CD4-positive, alpha-beta T cell treated with Interleukin-21 for 1 hour (primary cell): ENCODE data around the gene ATP5ME.
"Not testable (repeated sequence)": the region's sequence is repeated elsewhere in the genome, so short reads cannot be mapped to it uniquely, and the experiment has no call there.

Source experiments
- DNase-seq: peaks from one replicate; pipeline ENCODE4 v3.0.0-alpha.2; 2020

The ATP5ME gene

DNA sequence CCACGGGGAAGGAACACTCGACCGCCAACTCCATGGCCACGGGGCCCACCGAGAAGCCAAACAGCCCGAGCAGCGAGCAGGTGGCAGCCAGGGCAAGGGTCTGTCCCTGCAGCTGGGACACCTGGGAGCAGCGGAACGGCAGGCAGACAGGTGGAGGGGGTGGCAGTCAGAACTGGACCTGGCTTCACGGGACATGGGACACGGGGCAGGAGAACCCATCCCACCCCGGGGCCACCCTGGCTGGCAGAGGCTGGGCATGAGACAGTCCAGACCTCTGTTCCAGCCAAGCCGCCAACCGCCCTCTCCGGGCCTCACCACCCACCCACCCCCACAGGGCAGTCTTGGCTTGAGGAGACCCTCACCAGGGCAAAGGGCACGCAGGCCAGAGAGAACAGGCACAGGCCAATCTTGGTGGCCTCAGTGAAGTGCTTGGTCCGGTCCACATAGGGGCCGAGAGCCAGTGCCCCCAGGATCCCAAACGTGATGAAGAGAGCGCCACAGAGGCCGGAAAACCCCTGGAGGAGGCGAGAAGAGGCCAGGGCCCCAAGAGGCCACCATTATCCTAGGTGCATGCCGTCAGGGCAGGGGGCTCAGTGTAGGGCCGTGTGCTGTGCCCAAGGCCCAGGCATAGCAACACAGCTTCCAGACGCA, 9.3 kb upstream of the ATP5ME start:
- DNase-seq, result no peak

DNA sequence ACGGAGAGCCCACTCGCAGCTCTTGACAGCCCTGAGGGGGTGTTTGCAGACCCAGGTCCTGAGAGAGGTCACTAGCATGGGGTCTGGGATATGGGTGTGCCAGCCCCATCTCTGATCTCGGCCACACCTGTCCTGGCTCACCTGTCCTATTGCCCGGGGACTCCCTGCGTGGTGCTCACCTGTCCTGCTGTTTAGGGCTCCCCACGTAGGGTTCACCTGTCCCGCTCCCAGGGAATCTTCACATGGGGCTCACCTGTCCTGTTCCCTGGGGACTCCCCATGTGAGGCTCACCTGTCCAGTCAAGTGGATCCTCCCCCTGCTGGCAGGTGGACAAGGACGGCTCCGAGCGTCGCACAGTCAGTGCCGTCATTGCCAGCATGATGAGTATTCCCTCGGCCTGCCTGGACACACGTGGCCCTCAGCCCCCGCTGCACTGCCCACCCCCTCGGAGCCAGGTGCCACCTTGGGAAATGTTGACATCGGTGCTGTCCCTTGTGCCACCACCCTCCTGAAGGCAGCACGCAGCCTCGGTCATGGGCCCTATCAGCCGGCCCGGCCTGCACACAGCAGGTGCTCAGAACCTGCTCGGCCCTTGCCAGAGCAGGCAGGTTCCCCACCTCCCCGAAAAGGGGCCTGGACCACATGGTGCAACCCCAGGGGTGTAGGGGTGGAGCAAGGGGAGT, 8.6 kb upstream of the ATP5ME start:
- DNase-seq, result no peak

DNA sequence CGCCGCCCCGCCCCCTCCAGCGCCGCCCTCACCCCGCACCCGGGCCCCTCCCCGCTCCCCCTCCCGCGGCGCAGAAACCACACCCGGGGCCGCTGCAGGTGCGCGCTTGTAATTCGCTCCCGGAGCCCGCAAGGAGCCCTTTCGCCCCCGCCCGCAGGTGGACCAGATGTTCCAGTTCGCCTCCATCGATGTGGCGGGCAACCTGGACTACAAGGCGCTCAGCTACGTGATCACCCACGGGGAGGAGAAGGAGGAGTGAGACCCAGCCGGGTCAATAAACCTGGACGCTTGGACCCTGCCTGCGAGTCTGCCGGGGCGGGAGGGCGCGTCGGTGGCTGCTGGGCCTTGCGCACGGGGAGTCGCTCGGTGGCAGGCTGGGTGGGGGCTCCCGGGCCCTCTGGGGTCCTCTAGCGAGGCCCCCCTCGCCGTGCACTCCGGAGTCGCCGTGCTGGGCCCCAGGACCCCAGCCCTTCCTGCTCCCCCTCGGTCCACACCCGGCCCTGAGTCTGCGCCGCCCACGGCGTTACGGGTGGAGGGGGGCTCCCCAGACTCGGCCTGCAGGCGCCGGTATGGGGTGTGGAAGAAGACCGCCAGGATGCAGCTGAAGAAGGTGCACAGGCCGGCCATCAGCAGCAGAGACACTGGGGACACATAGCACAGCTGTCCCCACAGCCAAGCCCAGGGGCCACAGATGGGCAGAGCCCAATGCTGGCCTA, 7.8 kb upstream of the ATP5ME start:
- peak; percentile 69 for DNase-seq

DNA sequence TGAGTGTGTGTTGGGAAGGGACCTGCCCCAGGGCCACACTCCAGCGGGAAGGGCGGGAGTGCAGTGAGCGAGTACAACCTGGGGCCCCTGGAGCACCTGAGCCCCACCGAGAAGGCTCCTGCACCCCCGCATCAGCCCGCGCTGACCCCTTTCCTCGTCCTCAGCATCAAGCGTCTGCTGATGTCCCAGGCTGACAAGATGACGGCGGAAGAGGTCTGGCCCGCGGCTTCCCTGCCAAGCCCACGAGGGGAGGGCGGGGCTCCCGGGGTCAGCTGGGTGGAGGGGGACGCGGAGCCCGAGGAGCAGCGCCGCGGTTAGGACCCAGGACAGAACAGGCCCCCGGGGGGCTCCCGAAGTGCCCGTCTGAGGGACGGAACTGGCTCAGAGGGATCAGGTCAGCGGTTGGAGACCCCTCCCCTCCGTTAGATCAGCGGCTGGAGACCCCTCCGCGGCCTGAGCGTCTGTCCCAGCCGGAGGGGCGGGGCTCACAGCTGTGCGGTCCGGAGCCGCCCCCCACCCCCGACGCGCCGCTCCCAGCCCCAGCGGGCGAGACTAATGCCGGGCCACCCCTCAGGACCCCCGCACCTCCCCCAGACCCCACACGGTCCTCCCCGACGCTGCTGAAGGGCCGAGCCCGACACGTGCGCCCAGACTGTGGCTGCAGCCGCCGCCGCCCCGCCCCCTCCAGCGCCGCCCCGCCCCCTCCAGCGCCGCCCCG, 7.0 kb upstream of the ATP5ME start:
- peak; percentile 71 for DNase-seq

DNA sequence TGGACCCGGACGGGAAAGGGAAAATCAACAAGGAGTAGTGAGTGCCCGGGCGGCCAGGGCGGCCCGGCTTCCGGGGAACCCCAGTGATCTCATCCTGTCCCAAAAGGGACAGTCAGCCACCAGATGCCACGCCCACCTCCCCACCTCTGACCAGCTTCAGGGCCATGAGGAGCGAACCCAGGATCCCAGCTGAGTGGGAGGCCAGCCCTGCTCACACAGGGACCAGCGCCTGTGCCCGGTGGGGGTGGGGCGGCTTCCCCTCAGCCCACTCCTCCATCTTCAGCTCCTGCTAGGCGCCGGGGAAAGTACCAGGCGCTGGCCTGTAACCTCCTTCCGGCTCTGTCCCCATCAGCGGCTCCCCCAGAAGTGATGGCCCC, 6.5 kb upstream of the ATP5ME start:
- peak; percentile 48 for DNase-seq

DNA sequence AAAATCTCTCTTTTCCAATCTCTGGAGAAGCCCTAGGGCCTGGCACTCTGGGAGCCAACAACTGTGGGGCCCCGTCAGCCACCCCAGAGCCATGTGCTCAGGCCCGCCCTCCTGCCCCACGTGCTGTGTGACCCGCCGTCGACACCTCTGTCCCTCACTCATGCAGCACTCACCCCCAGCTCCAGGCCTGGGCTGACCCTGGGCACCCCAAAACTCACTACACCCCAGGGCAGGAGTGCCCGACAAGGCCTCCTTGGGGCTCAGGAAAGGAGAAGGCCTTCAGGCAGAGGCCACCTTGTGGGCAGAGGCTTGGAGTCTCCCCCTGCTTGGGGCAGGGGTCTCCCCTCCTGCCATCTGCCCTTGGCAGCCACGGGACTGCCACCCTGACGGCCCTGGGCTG, 6.0 kb upstream of the ATP5ME start:
- DNase-seq, result no peak

DNA sequence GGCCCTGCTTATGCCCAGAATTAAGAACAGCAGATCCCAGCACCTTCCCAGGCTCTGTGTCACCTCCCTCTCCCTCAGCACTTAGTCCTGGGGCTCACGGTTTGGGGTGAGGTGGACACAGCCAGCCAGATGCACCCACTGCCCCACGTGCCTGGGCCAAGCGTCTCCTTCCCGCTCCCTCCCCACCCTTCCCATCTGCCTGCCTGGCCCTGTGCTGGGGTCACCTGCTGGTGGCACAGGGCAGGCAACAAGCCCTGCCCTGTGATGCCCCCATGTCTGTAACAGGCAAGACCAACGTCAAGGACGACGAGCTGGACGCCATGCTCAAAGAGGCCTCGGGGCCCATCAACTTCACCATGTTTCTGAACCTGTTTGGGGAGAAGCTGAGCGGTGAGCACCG, 5.6 kb upstream of the ATP5ME start:
- no peak for DNase-seq

DNA sequence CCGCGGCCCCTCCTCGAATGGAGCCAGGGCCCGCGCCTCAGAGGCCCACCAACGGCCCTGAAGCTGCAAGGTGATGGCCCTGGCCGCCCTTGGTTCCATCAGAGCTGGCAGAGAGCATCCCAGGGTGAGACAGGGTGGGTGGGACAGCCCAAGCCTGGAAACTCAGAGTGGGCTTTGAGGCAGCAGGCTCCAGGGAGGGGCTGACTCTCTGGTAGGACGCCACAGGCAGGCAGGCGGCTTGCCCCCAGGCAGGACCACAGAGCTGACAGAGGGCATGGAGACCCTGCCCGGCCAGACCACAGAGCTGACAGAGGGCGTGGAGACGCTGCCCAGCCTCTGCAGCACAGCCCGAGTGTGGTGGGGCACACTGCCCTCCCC, 5.0 kb upstream of the ATP5ME start:
- no peak for DNase-seq

DNA sequence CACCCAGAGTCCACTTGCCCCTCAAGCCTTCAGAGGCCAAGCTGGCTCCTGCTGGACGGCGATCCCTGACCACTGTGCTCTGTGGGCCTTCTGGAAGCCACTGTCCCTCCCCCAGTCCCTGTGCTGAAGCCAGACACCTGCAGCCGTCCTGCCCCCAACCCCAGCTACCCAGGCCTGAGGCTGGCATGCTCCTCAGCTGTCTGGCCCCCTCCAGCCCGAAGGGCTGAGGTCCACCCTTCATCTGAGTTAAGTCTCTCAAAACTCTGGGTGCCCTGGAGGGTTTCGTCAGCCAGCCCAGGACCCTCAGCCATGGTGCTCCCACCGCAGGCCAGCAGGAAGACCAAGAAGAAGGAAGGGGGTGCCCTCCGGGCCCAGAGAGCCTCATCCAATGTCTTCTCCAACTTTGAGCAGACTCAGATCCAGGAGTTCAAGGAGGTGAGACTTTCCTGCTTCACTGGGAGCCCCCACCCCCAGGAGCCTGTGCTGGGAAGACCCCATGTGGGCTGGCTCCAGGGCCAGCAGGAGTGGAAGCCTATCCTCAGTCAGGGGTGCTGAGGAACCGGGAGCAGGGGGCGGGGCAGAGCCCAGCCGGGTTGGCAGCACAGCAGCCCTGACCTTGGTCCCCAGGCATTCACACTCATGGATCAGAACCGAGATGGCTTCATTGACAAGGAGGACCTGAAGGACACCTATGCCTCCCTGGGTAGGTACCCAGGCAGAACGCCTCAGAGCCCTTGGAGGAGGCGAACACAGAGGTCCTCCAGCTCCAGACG, 4.4 kb upstream of the ATP5ME start:
- DNase-seq, result no peak

DNA sequence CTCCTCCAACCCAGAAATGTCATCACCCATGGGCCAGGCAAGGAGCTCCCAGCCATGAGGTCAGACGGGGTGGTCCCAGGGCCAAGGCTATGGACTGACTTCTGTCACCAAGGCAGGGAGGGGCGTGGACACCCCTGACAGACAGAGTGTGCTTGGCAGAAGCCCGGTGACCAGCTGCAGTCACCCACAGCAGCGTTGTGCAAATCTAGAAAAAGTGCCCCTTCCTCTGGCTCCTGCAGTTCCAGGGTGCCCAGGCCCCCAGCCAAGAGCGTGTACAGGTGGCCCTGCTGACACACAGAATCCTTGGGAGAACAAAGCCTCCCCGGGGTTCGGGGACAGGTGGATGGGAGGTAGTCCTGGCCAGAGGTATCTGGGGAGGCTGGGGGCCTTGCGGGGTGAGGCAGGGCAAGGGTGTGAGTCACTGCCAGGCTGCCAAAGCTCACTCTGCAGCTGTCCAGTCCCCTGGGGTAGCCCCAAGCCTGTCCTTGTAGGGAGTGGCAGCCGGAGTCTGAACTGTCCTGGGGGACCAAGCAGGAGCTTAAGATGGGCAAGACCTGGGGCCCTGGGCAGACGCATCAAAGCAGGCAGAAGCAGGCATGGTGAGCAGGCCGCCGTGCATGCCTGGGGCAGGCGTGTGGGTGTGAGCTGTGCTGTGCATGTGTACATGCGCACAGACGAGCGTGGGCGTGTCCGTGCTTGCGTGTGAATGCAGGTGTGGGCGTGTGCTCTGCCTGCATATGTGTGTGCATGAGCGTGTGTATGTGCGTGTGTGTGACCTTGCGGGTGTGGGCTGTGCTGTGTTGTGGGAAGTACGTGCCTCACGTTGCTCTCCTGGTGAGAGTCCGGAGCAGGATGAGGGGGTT, 3.6 kb upstream of the ATP5ME start:
- peak; percentile 42 for DNase-seq

DNA sequence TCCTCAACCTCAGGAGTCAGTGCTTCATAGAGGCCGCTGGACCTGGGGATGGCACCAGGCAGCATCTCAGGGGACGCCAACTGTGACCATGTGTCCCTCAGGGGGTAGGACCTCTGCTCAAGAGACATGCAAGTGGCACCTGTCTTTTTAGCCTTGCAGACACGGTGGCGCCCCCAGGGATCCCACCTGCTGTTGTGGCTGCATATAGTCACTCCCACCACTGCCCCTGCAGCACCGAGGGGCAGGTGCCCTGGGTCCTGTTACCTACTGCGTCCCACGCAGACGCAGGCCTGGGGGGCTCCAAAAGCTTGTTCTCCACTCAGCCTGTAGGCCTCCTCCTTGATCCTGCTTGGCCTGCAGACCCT, 2.8 kb upstream of the ATP5ME start:
- DNase-seq, result no peak

DNA sequence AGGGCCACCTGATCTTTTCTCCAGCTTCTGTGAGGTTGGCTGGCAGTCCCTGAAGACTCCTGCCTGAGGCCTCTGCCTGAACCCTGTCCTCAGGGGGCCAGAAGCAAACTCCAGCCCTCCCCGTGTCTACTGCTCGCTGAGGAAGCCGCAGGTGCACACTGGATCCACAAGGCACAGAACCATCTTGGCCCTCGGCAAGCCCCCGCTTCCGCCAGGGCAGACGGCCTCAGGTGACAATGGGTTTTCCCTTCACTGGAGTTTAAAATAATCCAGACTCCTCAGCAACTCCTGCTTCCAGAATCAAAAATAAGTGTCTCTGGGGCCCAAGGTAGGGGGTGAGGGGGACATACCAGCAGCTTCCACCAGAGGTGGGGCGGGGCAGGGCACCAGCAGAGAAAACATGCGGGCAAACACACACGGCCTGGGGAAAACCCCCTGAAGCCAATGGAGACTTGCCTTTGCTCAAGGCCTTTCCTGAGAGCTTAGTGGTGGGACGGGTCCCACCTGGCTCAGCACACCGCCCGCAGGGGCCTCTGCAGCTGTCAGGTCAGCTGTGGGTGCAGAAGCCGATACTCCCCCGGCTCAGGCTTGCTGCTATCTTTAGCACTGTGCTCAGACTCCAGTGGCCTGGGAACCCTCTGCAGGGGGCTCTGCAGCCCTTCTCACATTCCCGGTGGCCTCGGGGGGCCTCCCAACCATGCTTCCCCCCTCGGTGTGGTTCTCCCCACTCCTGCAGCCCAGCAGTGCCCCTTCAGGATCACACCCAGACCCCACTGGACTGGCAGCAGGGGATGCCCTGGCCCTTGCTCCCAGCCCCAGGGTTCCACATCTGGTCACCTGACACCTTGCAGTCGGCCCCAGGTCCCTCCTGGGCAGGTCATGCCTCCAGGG, 2.1 kb upstream of the ATP5ME start:
- no peak for DNase-seq

DNA sequence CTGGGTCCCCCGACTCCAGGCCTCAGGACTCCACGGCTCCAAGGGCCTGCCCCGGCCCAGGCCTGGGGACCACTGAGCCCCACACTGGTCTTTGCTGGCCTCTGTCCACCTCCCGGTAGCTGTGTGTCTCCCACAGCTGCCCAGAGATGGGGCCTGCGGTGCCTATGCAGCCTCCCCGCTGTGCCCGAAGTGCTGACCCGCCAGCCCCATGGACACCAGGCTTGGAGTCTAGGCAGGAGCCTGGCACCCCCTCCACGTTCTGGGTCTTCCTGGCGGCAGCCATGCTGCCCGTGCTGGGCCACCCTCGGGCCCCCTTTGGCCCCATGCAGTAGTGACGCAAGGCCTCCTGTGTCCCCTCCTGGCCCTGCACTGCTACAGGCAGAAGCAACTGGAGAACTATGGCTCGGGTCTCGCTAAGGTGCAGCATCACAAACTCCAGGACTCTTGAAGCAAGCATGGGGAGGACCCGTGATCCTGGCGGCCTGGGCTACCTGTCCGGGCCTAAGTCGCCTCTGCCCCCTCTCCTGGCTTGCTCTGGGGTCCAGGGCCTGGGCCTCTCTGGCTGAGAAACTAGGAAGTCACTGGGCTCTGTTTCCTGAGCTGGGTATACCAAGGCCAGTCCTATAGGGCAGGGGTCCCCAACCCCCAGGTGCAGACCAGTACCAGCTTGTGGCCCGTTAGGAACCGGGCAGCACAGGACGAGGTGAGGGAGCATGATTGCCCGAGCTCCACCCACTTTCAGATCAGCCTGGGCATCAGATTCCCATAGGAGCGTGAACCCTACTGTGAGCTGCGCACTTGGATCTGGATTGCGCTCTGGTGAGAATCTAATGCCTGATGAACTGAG, 1.2 kb upstream of the ATP5ME start:
- DNase-seq, result no peak

DNA sequence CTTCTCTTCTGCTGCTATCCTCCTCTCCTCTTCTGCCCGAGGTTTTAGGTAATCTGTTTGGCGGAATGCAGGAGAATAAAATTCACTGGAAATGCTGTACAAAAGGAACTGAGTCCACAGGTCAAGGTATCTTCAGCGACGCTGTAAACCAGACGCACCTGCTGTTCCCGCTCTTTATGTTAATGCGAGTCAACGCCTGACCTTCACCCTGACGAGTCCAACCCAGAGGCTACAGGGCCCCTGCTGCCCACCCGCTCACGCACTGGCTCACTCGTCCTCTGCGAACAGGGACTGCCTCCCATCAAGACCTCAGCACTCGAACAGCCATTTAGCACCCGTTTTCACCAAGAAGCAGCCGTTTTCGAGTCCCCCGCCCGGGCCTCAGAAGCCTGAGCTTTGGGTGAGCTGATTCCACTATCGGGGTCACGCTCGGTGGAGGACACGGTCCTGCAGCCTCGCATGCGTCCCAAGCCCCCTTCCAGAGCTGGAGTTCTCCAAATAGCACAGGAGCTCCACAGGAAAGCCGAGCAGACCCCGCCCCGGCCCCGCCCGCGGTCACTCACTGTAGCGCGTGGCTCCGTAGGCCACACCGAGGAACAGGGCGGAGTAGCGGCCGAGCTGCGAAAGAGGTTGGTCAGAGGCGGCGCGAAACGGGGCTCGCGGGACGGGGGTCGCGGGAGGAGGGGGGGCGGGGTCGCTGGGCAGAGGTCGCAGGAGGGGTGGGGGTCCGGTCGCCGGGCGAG, 556 bp downstream of the ATP5ME start:
- DNase-seq, result no peak

DNA sequence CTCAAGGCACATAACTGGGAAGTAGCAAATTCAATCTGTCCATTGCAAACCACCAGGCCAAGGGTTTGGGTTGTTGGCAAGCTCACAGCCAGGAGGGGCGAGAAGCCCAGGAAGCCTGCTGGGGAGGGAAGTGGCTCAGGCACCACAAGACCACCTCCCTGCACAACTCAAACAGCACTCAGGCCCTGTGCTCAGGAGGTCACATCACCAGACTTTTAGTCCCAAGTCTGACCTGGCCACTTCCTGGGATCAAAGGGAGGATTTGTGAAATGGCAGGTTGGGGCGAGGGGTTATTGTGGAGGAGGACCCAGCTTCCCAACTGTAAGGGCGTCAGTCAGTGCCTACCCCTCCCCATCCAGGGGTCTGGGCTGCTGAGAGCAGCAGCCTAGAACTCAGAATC, 2.3 kb downstream of the ATP5ME start:
- DNase-seq, result no peak

DNA sequence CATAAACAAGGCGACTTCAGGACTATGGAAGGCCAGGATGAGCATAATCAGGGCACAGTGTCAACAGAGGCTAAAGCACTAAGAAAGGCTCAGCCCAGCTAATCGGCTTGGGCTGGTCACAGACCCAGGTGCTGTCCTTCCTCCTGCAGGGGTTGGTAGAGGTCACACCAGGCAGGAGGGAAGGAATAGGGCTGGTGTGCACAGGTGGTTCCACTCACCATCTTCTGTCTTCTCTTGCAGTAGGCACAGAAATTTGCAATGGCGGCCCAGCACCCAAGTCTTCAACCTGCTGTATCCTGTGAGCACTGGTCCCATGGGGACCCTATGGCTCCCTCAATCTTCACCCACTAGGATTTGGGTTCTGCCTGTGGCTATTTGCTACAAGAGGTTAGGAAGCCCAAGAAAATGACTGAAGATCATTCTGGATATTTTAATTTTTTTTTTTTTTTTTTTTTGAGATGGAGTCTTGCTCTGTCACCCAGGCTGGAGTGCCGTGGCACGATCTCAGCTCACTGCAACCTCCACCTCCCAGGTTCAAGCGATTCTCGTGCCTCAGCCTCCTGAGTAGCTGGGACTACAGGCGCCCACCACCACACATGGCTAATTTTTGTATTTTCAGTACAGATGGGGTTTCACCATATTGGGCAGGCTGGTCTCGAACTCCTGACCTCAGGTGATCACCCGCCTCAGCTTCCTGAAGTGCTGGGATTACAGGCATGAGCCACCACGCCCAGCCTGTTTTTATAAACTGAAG, 4.1 kb downstream of the ATP5ME start:
- not testable (repeated sequence) for DNase-seq

DNA sequence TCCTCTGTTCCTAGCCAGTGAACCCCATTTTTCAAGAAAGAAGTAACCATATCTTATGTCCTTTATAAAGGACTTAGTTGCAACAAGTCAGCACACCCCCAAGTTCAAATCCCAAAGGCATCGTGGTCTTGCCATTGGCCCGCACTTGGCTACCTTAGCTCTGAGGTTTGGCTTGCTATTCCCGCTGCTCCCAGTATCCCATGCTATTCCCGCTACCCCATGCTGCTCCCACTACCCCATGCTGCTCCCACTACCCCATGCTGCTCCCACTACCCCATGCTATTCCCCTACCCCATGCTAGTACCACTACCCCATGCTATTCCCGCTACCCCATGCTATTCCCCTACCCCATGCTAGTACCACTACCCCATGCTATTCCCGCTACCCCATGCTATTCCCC, 5.9 kb downstream of the ATP5ME start:
- not testable (repeated sequence) for DNase-seq

DNA sequence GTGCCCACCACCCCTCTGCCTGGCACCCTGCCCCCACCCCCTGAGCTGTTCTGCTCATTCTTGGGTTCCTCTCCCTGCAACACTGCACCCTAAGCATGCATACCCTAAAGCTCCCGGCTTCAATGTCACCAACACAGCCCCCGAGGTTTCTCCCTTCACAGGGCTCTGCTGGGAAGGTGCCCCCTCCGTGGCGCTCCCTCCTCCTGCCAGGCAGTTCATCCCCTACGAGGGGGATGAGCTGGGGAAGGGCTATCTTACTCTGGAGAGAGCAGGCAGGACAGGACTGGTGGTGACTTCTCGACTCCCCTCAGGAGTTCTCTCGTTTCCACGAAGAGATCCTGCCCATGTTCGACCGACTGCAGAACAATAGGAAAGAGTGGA, 6.5 kb downstream of the ATP5ME start:
- no peak for DNase-seq
